Measurements from ENCODE around the gene RANBP17. TPM values are rescaled to one million over a fixed set of nuclear protein-coding genes. Genes with fewer than 3 reads are reported as not detected.

RANBP17 gene
- polyA plus RNA-seq, 3 donors: 8.8 to 16.9 (median 15.7) TPM

DNA sequence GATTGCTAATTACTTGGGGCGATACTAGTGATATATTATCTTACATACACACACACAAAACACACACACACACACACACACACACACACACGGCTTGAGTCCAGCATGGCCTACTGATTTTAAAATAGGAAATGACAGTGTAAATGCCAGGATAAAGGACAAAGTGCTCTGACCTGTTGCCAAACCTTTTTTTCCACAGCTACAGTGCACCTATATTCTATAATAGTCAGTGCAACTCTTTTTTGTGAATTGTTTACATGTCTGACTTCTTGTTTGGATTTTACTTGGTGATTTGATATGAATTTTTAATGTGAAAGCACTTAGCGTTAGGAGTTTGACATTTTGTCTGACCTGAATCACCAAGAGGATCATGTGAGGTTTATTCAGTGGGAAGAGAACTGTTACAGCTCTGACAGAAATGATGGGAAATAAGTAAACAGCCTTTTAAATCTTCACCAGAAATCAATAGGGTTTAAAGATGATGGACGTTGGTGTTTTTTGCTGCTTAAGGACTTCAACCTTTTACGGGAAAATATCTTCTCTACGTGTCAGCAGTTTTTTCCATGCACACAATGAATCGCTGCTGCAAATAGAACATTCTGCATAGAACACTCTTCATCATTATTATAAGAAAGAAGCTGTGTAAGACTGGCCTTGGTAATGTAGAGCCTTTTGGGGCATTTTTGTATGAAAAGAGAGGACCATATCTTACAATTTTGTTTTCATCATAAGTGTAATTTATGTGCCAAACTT lies 218.5 kb downstream of the RANBP17 start:
- no peak for DNase-seq

DNA sequence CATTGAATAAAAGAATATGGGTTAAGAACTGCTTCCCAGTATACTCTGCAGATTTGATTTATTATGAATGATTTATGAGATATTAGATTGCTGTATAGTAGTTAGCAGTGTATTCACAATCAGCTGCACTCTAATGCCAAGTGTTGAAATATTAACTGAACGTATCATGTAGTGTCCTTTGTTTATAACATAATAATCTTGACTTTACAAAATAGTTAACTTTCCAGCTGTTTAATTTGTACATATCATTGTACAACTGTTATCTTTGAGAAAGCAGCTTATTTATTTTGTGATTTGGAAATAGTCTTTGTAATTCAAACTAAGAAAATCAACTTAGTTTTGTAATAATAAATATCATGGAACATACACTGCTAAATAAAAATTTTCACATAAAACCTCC lies 219.5 kb downstream of the RANBP17 start:
- DNase-seq: no peak

DNA sequence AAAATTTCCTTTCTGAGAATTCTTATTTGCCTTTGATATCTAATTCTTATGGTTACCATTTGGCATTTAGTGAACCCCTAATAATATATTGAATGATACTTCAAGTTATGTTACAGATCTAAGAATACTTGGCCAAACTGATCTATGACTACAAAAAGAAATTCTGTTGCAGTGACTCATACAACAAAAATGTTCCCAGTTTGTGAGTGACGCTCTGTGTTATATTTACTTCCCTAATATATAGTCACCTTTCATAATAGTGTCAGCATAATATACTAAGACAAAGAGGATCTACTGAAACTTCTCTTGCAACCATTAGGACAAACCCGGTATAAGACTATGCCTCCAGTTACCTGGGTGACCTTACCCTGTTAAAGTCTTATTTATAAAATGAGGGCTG lies 230.4 kb downstream of the RANBP17 start:
- DNase-seq: no peak

DNA sequence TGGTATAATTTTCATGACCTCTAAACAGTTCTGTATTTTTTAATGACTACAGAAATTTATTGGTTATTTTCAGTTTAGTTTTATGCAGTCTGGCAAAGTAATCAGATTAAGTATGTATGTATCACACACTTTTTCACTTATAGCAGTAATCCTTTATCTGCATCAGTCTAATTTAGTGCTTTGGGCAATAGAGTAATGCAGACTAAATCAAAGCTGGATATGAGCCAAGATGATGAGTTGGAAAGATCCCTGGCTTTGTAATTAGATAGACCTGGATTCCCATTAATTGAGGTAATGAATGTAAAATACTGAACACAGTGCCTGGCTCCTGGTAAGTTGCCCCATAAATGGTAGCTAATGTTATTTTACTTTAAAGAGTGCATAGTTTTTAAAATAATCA lies 231.8 kb downstream of the RANBP17 start:
- no peak for DNase-seq

DNA sequence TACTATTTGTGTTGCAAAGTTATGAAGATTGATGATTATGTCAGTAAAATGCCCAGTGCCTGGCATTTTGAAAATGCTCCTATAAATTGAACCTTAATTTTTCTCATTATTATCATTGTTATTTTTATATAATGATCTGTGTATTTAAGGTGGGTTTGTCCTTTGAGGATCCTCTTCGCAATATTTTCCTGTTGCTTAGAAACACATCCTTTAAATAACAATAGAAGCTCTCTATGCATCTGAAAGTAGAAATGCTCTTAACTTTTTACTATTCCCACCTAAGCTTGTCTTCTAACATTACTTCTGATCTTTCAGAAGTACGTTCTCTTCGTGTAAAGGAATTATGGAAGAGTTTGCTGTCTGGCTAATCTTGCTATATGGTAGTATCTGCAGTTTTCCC lies 232.5 kb downstream of the RANBP17 start:
- DNase-seq: no peak

DNA sequence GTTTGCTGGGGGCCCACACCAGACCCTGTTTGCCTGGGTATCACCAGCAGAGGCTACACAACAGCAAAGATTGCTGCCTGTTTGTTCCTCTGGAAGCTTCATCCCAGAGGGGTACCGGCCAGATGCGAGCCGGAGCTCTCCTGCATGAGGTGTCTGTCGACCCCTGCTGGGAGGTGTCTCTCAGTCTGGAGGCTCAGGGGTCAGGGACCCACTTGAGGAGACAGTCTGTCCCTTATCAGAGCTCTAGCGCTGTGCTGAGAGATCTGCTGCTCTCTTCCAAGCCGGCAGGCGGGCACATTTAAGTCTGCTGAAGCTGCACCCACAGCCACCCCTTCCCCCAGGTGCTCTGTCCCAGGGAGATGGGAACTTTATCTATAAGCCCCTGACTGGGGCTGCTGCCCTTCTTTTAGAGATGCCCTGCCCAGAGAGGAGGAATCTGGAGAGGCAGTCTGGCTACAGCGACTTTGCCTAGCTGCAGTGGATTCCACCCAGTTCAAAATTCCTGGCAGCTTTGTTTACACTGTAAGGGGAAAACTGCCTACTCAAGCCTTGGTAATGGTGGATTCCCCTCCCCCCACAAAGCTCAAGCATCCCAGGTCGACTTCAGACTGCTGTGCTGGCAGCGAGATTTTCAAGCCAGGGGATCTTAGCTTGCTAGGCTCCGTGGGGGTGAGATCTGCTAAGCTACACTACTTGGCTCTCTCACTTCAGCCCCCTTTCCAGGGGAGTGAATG lies 241.2 kb downstream of the RANBP17 start:
- no peak for DNase-seq

DNA sequence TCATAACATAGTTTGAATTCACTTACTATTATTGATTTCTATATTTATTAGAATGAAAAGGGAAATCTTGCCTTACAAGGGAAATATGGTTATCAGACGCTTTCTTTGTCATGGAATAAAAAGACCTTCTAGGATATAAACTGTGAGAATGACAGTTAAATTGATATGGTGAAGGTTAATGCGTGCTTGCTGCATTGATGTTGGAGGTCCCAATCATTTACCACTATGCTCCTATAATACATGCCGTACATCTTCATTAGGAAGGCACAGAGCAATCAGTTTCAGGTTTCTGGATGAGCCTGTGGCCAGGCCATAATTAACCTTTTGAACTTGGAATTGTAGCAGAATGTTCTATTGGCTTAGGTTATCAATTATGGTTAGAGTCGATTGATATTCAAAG lies 245.9 kb downstream of the RANBP17 start:
- no peak for DNase-seq

DNA sequence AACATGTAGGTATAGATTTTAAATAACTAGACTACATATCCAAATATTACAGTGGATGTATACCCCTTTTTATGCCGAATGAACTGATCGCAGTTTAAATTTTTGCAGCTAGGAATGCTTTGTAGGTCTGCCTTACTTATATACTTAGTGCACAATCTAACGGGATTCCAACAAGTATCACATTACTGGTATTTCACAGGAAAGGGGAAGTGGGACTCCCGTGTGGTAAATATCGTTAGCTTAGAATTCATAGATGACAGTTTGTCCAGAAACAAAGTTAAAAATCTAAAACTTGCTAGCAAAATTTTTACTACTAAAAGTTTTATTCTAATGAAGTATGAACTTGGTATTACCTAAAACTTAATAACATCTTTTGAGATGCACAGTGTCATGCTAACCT lies 253.7 kb downstream of the RANBP17 start:
- DNase-seq: no peak

DNA sequence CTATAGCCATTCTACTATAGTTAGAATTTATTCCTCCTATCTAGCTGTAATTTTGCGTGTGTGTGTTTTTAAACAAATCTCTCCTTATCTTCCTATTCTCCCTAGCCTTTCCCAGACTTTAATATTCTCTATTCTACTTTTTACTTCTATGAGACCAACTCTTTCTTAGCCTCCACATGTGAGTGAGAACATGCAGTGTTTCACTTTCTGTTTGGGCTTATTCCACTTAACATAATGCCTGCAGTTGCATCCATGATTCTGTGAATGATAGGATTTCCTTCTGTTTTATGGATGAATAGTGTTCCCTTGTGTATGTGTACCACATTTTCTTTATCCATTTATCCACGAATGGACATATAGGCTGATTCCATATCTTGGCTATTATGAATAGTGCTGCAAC lies 254.9 kb downstream of the RANBP17 start:
- no peak for DNase-seq

DNA sequence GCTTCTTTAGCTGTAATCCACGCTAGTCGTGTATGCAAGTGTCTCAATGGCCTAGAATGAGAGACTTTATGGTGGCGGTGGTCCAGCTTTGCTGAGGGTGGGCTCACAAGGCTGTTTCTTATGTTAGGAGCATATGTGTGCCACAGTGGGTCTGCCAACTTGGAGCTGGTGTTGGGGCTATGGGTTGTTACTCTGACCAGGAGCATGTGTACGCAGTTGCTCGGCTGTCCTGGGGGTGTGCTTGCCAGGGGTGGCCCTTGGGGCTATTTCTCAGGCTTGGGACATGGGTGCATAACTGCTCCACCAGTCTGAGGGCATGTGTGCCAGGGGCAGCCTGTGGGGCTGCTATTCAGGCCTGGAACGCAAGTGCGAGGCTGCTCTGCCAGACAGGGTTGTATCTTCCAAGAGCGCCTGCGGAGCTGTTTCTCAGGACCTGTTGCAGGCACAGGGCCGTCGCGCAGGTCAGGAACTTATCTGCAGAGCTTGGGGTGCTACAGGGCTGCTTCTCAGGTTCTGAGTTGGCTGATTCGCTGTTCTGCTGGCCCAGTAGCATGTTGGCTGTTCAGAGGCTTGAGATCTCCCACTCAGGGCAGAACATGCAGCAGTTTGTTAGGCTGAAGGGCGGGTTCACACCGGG lies 259.3 kb downstream of the RANBP17 start:
- DNase-seq: no peak

DNA sequence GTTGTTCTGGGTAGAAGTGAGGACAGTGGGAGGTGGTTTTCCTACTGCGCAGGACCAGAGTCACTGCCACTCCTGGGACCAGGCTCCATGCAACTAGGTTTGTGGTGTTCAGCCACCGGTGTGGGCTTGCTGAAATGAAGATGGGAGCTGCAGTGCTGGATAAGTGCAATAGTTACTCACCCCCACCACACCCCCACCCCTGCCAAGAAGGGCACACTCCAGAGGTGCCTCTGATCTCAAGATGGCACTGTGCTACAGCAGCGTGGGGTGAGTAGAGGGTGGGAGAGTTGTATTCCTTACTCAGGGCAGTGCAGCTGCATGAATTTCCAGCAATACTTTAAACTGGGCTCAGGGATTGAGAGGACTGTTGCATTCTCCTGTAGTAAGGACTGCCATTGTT lies 259.8 kb downstream of the RANBP17 start:
- DNase-seq: no peak

DNA sequence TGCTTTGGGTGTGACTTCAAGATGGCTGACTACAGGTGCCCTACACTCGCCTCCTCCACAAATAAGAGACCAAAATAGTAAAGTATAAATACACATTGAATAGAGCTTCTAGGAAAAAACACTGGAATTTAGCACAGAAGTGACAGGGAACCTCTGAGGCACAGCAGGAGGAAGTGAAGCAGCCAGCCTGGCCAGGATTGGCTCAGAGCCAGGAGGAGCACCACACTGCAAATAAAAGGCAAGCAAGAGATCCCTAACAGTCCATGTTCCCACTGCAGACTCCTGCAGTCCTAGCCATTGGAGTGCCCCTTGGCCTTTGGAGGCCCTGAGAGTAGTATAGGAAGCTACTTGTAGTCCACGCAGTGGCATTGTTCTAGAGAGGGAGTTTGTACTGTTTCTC lies 260.6 kb downstream of the RANBP17 start:
- no peak for DNase-seq

DNA sequence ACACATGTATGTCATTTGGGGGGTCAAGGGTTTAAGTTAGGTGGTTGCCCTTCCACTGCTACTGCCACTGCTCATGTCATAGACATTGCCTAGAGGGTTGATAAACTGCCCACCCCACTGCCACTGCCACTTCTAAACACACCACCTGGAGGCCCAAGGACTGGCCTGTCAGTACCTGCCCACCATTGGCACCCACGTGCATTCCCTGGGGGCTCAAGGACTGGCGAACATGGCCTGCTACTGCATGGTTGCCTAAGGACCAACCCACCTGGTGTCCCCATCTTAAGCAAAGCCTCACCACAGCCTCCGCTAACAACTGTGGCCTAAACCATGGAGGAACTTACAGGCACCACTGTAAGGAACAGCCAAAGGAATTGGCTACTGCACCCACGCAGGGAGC lies 261.6 kb downstream of the RANBP17 start:
- DNase-seq: no peak

DNA sequence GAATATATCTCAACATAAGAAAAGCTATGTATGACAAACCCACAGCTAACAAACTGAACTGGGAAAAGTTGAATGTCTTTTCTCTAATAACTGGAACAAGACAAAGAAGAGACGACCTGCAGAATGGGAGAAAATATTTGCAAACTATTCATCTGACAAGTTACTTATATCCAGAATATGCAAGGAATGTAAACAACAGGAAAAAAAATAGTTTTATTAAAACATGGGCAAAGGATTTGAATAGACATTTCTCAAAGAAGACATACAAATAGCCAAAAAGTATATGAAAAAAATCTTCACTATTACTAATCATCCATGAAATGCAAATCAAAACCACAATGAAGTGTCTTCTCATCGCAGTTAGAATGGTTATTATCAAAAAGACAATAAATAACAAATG lies 265.5 kb downstream of the RANBP17 start:
- DNase-seq: no peak

DNA sequence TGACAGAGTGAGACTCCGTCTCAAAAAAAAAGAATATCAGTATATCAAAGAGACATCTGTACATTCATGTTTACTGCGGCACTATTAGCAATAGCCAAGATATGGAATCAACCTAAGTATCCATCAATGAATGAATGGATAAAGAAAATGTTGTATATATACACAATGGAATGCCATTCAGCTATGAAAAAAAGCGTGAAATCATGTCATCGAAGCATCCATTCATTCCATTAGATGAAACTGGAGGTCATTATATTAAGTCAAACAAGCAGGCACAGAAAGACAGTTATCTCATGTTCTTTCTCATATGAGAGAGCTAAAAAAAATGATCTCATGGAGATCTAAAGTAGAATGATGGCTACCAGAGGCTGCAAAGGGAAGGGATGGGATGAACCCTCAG lies 266.3 kb downstream of the RANBP17 start:
- DNase-seq: no peak

DNA sequence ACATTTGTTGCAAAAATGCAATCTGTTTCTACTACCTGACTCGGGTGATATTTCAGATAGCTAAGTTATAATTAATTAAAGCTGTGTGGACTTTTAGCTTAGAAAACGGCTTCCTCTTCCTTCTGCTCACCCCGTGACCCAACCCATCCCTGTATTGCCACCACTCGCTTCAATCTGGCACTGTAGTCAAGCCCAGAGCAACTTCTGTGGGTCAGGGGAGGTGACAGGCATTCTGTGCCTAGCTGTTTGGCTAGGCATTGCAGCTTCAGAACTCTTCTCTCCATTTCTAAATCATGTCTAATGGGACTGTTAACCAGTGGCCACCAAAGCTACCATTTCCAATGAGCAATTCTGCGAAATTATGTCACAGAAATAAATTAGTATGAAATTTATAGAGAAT lies 267.5 kb downstream of the RANBP17 start:
- DNase-seq: no peak

DNA sequence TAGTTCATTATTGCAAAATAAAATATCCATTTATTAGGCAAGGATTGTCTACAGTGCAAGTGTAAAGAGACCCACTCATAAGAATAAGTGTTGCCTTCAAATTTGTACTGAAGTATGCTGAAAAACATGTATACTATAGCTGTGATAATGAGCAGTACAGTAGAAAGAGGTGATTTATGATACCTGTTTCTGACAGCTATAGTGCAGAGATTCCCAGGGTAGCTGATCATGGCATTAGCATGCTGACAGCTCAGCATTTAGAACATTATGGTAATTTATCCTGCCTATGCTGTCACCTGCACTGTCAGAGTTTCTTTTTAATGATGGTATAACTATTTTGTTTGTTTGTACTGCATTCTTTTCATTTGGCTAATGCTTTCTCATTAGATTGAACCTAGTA lies 269.7 kb downstream of the RANBP17 start:
- no peak for DNase-seq

DNA sequence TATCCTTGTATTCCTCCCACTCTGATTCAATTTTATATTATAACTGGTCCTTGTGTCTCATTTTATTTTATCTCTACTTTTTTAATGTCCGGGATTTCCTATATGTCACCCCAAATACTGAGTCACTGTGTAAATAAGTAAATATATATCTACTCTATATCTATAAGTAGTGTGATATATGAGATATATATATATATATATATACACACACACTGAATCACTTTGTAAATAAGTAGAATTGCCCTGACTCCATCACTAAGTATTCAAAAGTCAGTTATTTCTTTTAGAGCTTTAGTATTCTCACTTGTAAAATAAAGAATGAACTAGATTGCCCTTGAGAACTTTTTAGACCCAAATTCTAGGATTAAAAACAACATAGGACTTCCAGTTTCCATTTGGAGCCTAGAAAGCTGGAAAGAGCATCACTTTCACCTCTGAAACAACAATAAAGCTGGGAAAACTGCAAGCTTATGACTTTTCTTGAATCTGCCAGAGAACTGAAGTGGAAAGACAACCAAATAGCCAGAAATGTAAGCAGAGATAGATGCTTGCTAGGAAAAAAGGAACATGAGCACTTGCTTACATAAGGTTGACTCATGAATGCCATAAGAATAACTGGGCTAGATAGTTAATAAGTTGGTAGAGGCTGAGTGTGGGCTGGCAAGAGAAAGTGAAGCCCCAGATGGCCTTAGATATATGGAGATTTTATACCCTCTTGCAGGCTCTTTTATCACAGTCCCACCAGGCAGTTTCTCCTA lies 276.1 kb downstream of the RANBP17 start:
- no peak for DNase-seq

DNA sequence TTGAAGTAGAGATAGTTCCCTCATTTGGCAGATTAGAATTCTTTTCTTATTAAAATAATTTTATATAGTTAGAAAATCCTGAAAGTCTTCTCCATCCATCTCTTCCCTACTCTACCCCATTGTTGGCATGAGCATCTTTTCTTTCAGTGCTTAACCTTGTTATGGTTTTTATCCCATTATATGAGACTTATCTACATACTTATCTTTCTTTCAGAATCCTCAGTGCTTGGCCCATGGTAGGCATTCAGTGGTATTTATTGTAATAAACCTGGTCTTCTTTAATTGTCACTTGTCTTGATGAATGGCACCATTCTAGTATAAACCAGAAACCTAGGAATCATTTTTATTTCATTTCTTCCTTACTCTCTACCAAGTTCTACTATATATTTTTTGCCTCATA lies 277.4 kb downstream of the RANBP17 start:
- DNase-seq: no peak

DNA sequence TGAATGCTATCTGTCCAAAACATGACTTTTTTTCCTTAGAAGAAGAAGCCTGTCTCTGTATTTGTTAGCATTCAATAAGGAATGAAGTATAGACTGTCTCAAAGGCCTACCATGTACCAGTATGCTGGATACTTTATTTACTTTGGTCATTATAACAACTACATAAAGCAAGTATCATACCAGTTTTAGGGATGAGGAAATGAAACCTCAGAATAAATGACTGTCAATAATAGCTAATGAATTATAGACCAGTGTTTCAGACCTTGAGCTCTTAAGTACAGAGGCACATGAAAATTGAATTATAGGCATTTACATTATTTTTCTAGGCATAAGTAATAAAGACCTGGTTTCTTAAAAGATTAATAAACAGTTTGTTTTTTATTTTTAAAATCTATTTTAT lies 280.8 kb downstream of the RANBP17 start:
- DNase-seq: no peak

DNA sequence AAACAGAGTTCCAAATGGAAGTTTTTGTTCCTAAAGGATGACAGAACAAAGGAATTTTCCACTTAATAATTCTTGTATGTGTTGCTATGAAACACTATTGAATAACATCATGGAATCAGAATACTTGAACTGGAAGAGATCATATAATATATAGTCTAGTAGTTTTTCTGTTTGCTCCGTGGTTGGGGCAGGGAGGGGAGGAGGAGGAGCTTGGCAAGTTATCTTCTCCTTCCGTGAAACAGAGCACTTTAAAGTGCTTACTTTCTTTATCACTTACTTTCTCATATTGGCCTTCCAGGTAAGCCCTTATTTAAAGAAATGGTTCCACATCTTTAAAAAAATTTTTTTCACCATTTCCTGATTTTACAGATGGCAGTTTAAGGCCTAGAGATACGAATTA lies 281.4 kb downstream of the RANBP17 start:
- DNase-seq: no peak

DNA sequence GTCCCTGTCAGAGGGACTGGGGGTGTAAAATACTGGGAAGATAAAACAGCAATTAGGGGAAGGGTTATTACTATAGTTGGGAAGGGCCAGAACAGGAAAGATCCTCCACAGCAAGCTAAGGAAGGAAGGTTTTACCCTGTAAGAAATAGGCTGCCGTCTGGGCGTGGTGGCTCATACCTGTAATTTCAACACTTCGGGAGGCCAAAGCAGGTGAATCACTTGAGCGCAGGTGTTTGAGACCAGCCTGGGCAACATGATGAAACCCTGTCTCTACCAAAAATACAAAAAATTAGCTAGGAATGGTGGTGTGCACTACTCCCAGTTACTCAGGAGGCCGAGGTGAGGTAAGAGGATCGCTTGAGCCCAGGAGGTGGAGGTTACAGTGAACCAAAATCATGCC lies 282.1 kb downstream of the RANBP17 start:
- no peak for DNase-seq

DNA sequence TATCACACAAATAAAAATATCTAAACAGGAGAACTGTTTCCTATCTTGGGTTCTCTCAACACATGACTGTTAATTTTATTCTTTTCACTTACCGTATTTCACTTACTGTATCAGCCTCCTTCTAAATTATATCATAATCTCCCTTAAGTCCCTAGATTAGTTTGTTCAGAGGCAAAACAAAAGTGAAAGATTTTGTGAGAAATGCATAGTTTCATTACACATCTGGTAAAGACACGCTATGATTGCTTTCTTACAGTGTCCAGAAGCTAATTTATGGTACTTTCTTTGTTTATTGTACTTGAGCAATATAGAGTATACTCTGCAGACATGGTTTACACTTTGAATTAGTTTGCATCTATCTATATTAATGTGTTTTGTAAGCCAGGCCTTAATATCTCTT lies 287.5 kb downstream of the RANBP17 start:
- DNase-seq: no peak
